Uterus (tissue), 2 donors: Measurements from ENCODE around the gene TBC1D5.

Experiments used
- POLR2A ChIP-seq, 2 donors: fragments of 450-650 bp; IDR thresholded peaks; one replicate each; pipeline ENCODE4 v1.6.1; 2016; ENCODE audit warnings: antibody characterized with exemption in 2 of 2, mild to moderate bottlenecking in 1 of 2, moderate library complexity in 1 of 2
- TF ChIP-seq, protein P1 (sequence below), 4 experiments: fragments of 200-600 bp in 2 of 4; fragments of 450-650 bp in 2 of 4; sonication (generic) in 2 of 4; IDR thresholded peaks; one replicate each; pipeline ENCODE4 v1.5.1; 2016 to 2019; ENCODE audit warnings: antibody characterized with exemption in 4 of 4, mild to moderate bottlenecking in 2 of 4, moderate library complexity in 1 of 4

DNA sequence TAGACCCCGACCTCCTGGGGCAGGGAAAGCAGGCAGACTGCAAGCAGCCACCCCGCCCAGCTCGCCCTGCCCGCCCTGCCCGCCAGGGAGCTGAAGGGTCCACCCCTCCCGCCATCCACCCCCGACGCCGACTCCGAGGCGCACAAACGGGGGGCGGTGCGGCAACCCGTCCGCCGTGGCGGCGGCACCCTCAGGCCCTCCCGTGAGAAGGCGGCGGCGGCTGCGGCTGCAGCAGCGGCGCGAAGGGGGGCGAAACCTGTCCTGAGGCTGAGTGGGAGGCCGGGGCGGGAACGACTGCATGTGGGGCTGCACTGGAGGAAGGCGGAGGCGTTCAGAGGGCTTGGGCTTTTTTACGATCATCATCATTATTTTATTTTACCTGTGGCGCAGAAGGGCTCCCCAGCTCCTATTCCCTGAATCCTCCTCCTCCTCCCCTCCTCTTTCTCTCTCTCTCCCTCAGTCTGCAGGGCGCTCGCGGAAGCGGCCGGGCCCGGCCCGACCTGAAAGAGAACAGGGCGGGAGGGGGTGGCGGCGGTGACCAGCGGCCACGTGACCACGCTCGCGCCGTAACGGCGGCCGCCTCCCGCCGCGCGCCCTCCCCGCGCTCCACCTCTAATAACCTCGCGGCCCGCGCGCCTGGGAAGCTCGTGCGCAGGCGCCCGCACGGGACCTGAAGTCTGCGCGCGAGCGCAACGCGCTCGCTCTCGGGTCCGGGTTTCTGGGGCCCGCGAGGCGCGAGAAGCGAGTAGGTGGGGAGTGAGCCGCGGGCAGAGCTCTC lies at the start of gene TBC1D5:
- TF ChIP-seq, protein P1, sequence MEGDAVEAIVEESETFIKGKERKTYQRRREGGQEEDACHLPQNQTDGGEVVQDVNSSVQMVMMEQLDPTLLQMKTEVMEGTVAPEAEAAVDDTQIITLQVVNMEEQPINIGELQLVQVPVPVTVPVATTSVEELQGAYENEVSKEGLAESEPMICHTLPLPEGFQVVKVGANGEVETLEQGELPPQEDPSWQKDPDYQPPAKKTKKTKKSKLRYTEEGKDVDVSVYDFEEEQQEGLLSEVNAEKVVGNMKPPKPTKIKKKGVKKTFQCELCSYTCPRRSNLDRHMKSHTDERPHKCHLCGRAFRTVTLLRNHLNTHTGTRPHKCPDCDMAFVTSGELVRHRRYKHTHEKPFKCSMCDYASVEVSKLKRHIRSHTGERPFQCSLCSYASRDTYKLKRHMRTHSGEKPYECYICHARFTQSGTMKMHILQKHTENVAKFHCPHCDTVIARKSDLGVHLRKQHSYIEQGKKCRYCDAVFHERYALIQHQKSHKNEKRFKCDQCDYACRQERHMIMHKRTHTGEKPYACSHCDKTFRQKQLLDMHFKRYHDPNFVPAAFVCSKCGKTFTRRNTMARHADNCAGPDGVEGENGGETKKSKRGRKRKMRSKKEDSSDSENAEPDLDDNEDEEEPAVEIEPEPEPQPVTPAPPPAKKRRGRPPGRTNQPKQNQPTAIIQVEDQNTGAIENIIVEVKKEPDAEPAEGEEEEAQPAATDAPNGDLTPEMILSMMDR (IDR thresholded peaks at IDR 0.05), result peak in 1 of 4 experiments; percentile 17
- TF ChIP-seq POLR2A (IDR thresholded peaks at IDR 0.05), result peak; percentile 61 to 76
